GM18517 (cell line): Measurements from ENCODE around the gene GOLGA2.
"Not testable (repeated sequence)": the region's sequence is repeated elsewhere in the genome, so short reads cannot be mapped to it uniquely, and the experiment has no call there.

Experiments used
- ATAC-seq: cut with Tn5 transposase; IDR thresholded peaks from one replicate; pipeline ENCODE4 v1.9.1; 2021; ENCODE audit warnings: mild to moderate bottlenecking, moderate library complexity; ENCODE audit not compliant: unreplicated experiment

GOLGA2 gene

GRCh38 chr9:128244091-128244836, 31.5 kb downstream of the GOLGA2 start:
- ATAC-seq = no peak

- no peak for ATAC-seq
Observed at GRCh38 chr9:128243215-128244018, 32.4 kb downstream of the GOLGA2 start.

- ATAC-seq = no peak
Observed at GRCh38 chr9:128242828-128243214, 33.0 kb downstream of the GOLGA2 start.

GRCh38 chr9:128242124-128242523, 33.7 kb downstream of the GOLGA2 start:
- ATAC-seq = no peak

GRCh38 chr9:128233817-128234406, 41.9 kb downstream of the GOLGA2 start:
- ATAC-seq = no peak

- no peak for ATAC-seq
Observed at GRCh38 chr9:128232528-128233428, 43.0 kb downstream of the GOLGA2 start.

GRCh38 chr9:128231638-128232527, 43.9 kb downstream of the GOLGA2 start:
- ATAC-seq = no peak

- not testable (repeated sequence) for ATAC-seq
Observed at GRCh38 chr9:128230897-128231296, 44.9 kb downstream of the GOLGA2 start.

GRCh38 chr9:128226412-128226801, 49.4 kb downstream of the GOLGA2 start:
- no peak for ATAC-seq

- no peak for ATAC-seq
Observed at GRCh38 chr9:128225770-128226411, 49.9 kb downstream of the GOLGA2 start.

GRCh38 chr9:128224877-128225276, 50.9 kb downstream of the GOLGA2 start:
- ATAC-seq = no peak

GRCh38 chr9:128222880-128223670, 52.7 kb downstream of the GOLGA2 start:
- ATAC-seq = no peak

- no peak for ATAC-seq
Observed at GRCh38 chr9:128222026-128222425, 53.8 kb downstream of the GOLGA2 start.

GRCh38 chr9:128219831-128220230, 56.0 kb downstream of the GOLGA2 start:
- ATAC-seq = no peak

- peak; percentile 89 for ATAC-seq
Observed at GRCh38 chr9:128218518-128219389, 57.1 kb downstream of the GOLGA2 start.

GRCh38 chr9:128218172-128218517, 57.7 kb downstream of the GOLGA2 start:
- no peak for ATAC-seq

GRCh38 chr9:128216781-128217553, 58.8 kb downstream of the GOLGA2 start:
- no peak for ATAC-seq
